Right lobe of liver (tissue), 4 donors: ENCODE data around the gene NPW.

ENCODE experiments used
- POLR2A ChIP-seq: fragments of 450-650 bp; IDR thresholded peaks from one replicate; pipeline ENCODE4 v1.6.1; 2017; ENCODE audit warnings: antibody characterized with exemption, mild to moderate bottlenecking
- TF ChIP-seq, protein P1 (sequence below), 4 donors: fragments of 200-600 bp in 3 of 4; fragments of 450-650 bp in 1 of 4; IDR thresholded peaks; one replicate each; pipeline versions ENCODE4 v1.5.1 to v1.8.0; 2016 to 2022; ENCODE audit warnings: antibody characterized with exemption in 4 of 4, mild to moderate bottlenecking in 2 of 4
- donor health status: DM: no; HTN: no; CAD: no.
- donor health status: DM: no; HTN: no; CAD: no.
- donor health status: DM: no; HTN: yes; CAD: no.

DNA sequence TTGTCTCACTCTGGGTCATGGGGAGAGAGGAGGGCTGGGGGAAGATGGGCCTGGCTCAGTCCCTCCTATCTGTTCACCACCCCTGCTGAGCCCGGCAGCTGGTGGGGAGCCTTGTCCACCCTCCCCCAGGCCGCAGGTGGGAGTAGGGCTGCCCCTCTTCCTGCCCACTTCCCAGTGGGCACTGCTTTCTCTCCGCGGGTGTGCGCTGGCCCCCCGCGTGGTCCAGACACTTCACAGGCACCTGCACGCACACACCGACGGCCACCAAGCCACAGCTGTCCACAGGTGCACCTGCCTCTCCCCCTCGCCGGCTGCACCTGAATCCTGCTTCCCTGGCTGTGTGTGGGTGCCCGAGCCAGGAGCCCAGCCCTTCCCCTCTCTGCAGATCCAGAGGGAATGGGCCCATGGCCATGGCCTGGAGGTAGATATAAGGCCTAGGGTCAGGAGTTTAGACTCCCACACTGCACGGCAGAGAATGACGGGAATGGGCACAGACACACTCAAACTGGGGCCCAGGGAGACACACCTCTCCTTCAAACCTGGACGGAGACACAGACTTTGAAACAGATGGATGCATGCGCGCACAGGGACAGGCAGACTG lies 9.1 kb downstream of the NPW start:
- TF ChIP-seq, protein P1, sequence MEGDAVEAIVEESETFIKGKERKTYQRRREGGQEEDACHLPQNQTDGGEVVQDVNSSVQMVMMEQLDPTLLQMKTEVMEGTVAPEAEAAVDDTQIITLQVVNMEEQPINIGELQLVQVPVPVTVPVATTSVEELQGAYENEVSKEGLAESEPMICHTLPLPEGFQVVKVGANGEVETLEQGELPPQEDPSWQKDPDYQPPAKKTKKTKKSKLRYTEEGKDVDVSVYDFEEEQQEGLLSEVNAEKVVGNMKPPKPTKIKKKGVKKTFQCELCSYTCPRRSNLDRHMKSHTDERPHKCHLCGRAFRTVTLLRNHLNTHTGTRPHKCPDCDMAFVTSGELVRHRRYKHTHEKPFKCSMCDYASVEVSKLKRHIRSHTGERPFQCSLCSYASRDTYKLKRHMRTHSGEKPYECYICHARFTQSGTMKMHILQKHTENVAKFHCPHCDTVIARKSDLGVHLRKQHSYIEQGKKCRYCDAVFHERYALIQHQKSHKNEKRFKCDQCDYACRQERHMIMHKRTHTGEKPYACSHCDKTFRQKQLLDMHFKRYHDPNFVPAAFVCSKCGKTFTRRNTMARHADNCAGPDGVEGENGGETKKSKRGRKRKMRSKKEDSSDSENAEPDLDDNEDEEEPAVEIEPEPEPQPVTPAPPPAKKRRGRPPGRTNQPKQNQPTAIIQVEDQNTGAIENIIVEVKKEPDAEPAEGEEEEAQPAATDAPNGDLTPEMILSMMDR (IDR thresholded peaks at IDR 0.05): no peak
- TF ChIP-seq POLR2A: no peak
